ENCODE measurements around the gene CRHR1.

Gene CRHR1

GRCh38 chr17:45848868-45849535 is 64.9 kb downstream of the CRHR1 start:
- H3K27me3 ChIP-seq (ENCODE audit: control insufficient read depth in 1 of 2, insufficient read depth in 2 of 2, low read length in 2 of 2): peaks cover 0 to 13% of the 10 kb centered on the region in 2 donors
- H3K36me3 ChIP-seq (ENCODE audit: control insufficient read depth in 1 of 2, insufficient read depth in 2 of 2, low read length in 2 of 2): no peaks in the 10 kb centered on the region
- H3K27ac ChIP-seq (ENCODE audit: low read depth, low read length): no peak overlapping the region
- H3K4me1 ChIP-seq (ENCODE audit: control insufficient read depth in 1 of 2, insufficient read depth in 2 of 2, low read length in 2 of 2): no peaks in the 10 kb centered on the region
- H3K4me3 ChIP-seq (ENCODE audit: low read depth in 1 of 2, low read length in 2 of 2): no peak overlapping the region
- no peaks in the 10 kb centered on the region for H3K9me3 ChIP-seq (ENCODE audit: control insufficient read depth in 1 of 2, low read length in 2 of 2)
- no peak overlapping the region for H3K9ac ChIP-seq (ENCODE audit: low read depth in 1 of 2, low read length in 2 of 2)

DNA sequence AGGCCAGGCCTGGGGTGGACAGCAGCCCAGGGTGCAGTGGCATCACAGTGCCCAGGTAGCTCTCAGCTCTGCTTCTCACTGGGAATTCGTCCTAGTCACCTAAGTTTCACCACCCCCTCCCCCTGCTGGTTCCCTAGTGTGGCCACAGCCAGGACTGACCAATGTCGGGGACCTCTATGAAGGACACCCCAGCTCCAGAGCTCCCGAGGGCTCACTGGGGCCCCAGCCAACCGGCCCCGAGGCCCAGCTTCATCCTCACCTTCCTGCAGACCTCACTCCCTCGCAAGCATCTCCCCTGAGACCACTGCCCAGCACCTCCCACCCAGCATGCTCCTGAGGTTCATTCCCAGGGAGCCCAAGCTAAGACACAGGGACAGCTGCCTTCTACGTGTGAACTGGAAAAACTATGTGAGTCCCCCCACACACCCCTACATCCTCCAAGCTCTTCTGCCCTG is 65.4 kb downstream of the CRHR1 start:
- Histone ChIP-seq H3K27ac (ENCODE audit: low read depth, low read length) (no peak overlapping the region), H3K27me3 (ENCODE audit: control insufficient read depth in 1 of 2, insufficient read depth in 2 of 2, low read length in 2 of 2) (peaks cover 0 to 13% of the 10 kb centered on the region in 2 donors), H3K4me1 (ENCODE audit: control insufficient read depth in 1 of 2, insufficient read depth in 2 of 2, low read length in 2 of 2) (no peaks in the 10 kb centered on the region), H3K4me3 (ENCODE audit: low read depth in 1 of 2, low read length in 2 of 2) (no peak overlapping the region), H3K36me3 (ENCODE audit: control insufficient read depth in 1 of 2, insufficient read depth in 2 of 2, low read length in 2 of 2) (no peaks in the 10 kb centered on the region), H3K9ac (ENCODE audit: low read depth in 1 of 2, low read length in 2 of 2) (no peak overlapping the region), H3K9me3 (ENCODE audit: control insufficient read depth in 1 of 2, low read length in 2 of 2) (no peaks in the 10 kb centered on the region)

DNA sequence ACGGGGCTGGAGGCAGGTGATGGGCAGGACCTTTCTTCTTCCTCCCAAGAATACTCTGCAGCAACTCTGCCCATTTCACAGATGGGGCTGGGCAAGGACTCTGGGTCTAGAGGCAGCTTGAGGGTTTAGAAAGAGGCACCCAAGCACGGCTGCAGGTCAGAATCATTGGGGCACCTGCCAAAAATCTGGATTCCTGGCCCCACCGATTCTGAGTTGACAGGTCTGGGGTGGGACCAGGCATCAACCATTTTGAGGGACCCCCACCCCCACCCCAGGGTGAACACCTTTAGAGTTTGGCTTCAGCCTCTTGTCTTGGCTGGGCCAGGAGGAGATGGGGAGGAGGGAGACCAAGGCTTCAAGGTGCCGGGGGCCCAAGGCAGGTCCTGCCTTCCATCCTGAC is 65.9 kb downstream of the CRHR1 start:
- no peak overlapping the region for H3K9ac ChIP-seq (ENCODE audit: low read depth in 1 of 2, low read length in 2 of 2)
- no peaks in the 10 kb centered on the region for H3K4me1 ChIP-seq (ENCODE audit: control insufficient read depth in 1 of 2, insufficient read depth in 2 of 2, low read length in 2 of 2)
- H3K4me3 ChIP-seq (ENCODE audit: low read depth in 1 of 2, low read length in 2 of 2): no peak overlapping the region
- H3K9me3 ChIP-seq (ENCODE audit: control insufficient read depth in 1 of 2, low read length in 2 of 2): no peaks in the 10 kb centered on the region
- no peak overlapping the region for H3K27ac ChIP-seq (ENCODE audit: low read depth, low read length)
- H3K36me3 ChIP-seq (ENCODE audit: control insufficient read depth in 1 of 2, insufficient read depth in 2 of 2, low read length in 2 of 2): no peaks in the 10 kb centered on the region
- peaks cover 0 to 13% of the 10 kb centered on the region in 2 donors for H3K27me3 ChIP-seq (ENCODE audit: control insufficient read depth in 1 of 2, insufficient read depth in 2 of 2, low read length in 2 of 2)

DNA sequence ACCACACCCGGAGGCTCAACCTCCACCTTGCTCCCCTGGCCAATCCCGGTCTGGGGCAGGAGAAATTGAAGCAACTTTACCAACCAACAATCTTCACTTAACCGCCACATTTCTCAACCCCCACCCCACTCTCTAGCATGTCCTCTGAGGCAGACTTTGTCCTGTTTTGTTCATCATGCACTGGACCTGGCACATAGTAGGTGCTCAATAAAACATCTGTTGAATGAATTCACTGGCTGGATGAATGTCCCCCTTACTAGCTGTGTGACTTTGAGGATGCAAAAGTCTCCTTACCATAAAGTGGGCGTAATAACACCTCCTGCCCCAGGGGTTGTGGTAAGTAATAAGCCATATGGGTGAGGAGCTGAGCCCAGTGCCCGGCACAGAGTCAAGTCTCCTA is 66.3 kb downstream of the CRHR1 start:
- no peak overlapping the region for H3K4me3 ChIP-seq (ENCODE audit: low read depth in 1 of 2, low read length in 2 of 2)
- peaks cover 0 to 13% of the 10 kb centered on the region in 2 donors for H3K27me3 ChIP-seq (ENCODE audit: control insufficient read depth in 1 of 2, insufficient read depth in 2 of 2, low read length in 2 of 2)
- no peak overlapping the region for H3K27ac ChIP-seq (ENCODE audit: low read depth, low read length)
- no peak overlapping the region for H3K9ac ChIP-seq (ENCODE audit: low read depth in 1 of 2, low read length in 2 of 2)
- H3K36me3 ChIP-seq (ENCODE audit: control insufficient read depth in 1 of 2, insufficient read depth in 2 of 2, low read length in 2 of 2): no peaks in the 10 kb centered on the region
- H3K9me3 ChIP-seq (ENCODE audit: control insufficient read depth in 1 of 2, low read length in 2 of 2): no peaks in the 10 kb centered on the region
- no peaks in the 10 kb centered on the region for H3K4me1 ChIP-seq (ENCODE audit: control insufficient read depth in 1 of 2, insufficient read depth in 2 of 2, low read length in 2 of 2)

DNA sequence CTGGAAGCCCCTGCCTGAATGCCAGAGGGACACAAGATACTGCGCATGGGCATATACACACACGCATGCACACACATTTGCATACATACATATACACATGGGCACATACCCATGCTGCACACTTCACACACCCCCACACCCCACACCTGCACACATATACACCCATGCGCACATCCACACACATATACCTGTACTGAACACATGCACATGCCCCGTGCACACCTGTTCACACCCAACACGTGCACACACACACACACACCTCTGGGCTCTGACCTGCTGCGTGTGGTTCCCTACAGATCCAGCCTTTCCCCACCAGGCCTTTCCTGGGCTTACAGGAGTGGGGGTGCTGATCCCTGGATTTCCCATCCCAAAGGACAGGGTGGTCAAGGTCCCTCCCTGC is 66.9 kb downstream of the CRHR1 start:
- H3K4me3 ChIP-seq (ENCODE audit: low read depth in 1 of 2, low read length in 2 of 2): no peak overlapping the region
- H3K4me1 ChIP-seq (ENCODE audit: control insufficient read depth in 1 of 2, insufficient read depth in 2 of 2, low read length in 2 of 2): no peaks in the 10 kb centered on the region
- peaks cover 0 to 13% of the 10 kb centered on the region in 2 donors for H3K27me3 ChIP-seq (ENCODE audit: control insufficient read depth in 1 of 2, insufficient read depth in 2 of 2, low read length in 2 of 2)
- no peak overlapping the region for H3K27ac ChIP-seq (ENCODE audit: low read depth, low read length)
- no peaks in the 10 kb centered on the region for H3K36me3 ChIP-seq (ENCODE audit: control insufficient read depth in 1 of 2, insufficient read depth in 2 of 2, low read length in 2 of 2)
- no peak overlapping the region for H3K9ac ChIP-seq (ENCODE audit: low read depth in 1 of 2, low read length in 2 of 2)
- no peaks in the 10 kb centered on the region for H3K9me3 ChIP-seq (ENCODE audit: control insufficient read depth in 1 of 2, low read length in 2 of 2)

GRCh38 chr17:45851464-45851863 is 67.3 kb downstream of the CRHR1 start:
- no peak overlapping the region for H3K4me3 ChIP-seq (ENCODE audit: low read depth in 1 of 2, low read length in 2 of 2)
- peaks cover 0 to 13% of the 10 kb centered on the region in 2 donors for H3K27me3 ChIP-seq (ENCODE audit: control insufficient read depth in 1 of 2, insufficient read depth in 2 of 2, low read length in 2 of 2)
- H3K27ac ChIP-seq (ENCODE audit: low read depth, low read length): no peak overlapping the region
- no peaks in the 10 kb centered on the region for H3K4me1 ChIP-seq (ENCODE audit: control insufficient read depth in 1 of 2, insufficient read depth in 2 of 2, low read length in 2 of 2)
- H3K36me3 ChIP-seq (ENCODE audit: control insufficient read depth in 1 of 2, insufficient read depth in 2 of 2, low read length in 2 of 2): no peaks in the 10 kb centered on the region
- no peaks in the 10 kb centered on the region for H3K9me3 ChIP-seq (ENCODE audit: control insufficient read depth in 1 of 2, low read length in 2 of 2)
- no peak overlapping the region for H3K9ac ChIP-seq (ENCODE audit: low read depth in 1 of 2, low read length in 2 of 2)

DNA sequence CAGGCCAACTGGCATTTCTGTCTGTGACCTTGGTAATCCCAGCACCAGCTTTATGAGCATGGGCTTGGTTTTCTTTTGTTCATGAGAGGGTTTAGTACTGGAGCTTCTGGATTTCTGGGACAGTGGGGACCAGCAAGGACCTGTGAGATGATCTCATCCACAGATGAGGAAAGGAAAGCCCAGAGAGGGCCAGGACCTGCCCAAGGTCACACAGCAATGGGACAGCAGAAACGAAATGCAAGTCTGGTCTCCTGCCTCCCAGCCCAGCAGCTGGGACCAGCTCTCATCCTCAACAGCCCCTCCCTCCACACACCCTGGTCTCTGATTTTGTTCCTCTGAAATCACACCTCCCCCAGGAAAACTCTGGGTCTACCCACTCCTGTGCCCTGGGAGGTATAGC is 67.8 kb downstream of the CRHR1 start:
- Histone ChIP-seq H3K27ac (ENCODE audit: low read depth, low read length) (no peak overlapping the region), H3K36me3 (ENCODE audit: control insufficient read depth in 1 of 2, insufficient read depth in 2 of 2, low read length in 2 of 2) (no peaks in the 10 kb centered on the region), H3K27me3 (ENCODE audit: control insufficient read depth in 1 of 2, insufficient read depth in 2 of 2, low read length in 2 of 2) (peaks cover 0 to 13% of the 10 kb centered on the region in 2 donors), H3K9ac (ENCODE audit: low read depth in 1 of 2, low read length in 2 of 2) (no peak overlapping the region), H3K4me1 (ENCODE audit: control insufficient read depth in 1 of 2, insufficient read depth in 2 of 2, low read length in 2 of 2) (no peaks in the 10 kb centered on the region), H3K4me3 (ENCODE audit: low read depth in 1 of 2, low read length in 2 of 2) (no peak overlapping the region), H3K9me3 (ENCODE audit: control insufficient read depth in 1 of 2, low read length in 2 of 2) (no peaks in the 10 kb centered on the region)

DNA sequence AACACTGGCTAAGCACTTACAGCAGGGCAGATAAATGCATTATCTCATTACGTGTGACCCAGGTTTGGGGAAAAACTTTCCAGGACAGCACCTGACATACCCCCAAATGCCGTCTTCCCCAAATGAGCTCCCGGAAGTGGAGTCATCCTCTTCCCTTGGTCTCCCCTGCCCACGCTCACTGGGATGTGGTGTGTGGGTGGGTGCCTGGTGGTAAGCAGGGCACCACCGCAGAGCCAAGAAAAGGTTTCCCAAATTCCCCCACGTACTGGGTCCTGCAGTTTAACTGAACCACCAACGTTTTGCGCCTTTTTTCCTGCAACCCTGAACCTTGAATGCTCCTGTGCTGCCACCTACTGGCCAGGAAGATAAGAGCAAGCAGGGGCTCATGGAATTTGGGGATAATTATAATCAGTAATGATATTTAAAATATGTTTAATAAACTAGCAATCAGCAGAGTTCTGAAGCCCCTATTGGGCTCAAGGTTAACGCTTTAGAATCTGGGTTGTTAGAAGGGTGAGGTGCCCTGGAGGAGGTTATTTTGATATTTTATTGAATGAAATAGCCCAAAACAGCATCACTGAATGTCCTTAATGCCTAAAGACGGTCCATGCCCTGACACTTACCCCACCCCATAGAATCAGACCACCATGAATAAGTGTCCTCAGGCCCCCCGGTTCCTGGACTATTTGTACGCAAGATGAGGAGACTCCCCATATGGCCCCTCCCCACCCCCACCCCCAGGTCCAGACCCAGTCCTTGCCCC is 68.6 kb downstream of the CRHR1 start:
- Histone ChIP-seq H3K9ac (ENCODE audit: low read depth in 1 of 2, low read length in 2 of 2) (no peak overlapping the region), H3K27ac (ENCODE audit: low read depth, low read length) (no peak overlapping the region), H3K27me3 (ENCODE audit: control insufficient read depth in 1 of 2, insufficient read depth in 2 of 2, low read length in 2 of 2) (peaks cover 0 to 13% of the 10 kb centered on the region in 2 donors), H3K9me3 (ENCODE audit: control insufficient read depth in 1 of 2, low read length in 2 of 2) (no peaks in the 10 kb centered on the region), H3K4me3 (ENCODE audit: low read depth in 1 of 2, low read length in 2 of 2) (no peak overlapping the region), H3K4me1 (ENCODE audit: control insufficient read depth in 1 of 2, insufficient read depth in 2 of 2, low read length in 2 of 2) (no peaks in the 10 kb centered on the region), H3K36me3 (ENCODE audit: control insufficient read depth in 1 of 2, insufficient read depth in 2 of 2, low read length in 2 of 2) (no peaks in the 10 kb centered on the region)

GRCh38 chr17:45854209-45854608 is 70.1 kb downstream of the CRHR1 start:
- H3K27me3 ChIP-seq (ENCODE audit: control insufficient read depth in 1 of 2, insufficient read depth in 2 of 2, low read length in 2 of 2): peaks cover 0 to 13% of the 10 kb centered on the region in 2 donors

GRCh38 chr17:45855691-45856336 is 71.7 kb downstream of the CRHR1 start:
- Histone ChIP-seq H3K4me1 (ENCODE audit: control insufficient read depth in 1 of 2, insufficient read depth in 2 of 2, low read length in 2 of 2) (no peaks in the 10 kb centered on the region), H3K9ac (ENCODE audit: low read depth in 1 of 2, low read length in 2 of 2) (no peak overlapping the region), H3K9me3 (ENCODE audit: control insufficient read depth in 1 of 2, low read length in 2 of 2) (no peaks in the 10 kb centered on the region), H3K36me3 (ENCODE audit: control insufficient read depth in 1 of 2, insufficient read depth in 2 of 2, low read length in 2 of 2) (no peaks in the 10 kb centered on the region), H3K27me3 (ENCODE audit: control insufficient read depth in 1 of 2, insufficient read depth in 2 of 2, low read length in 2 of 2) (peaks cover 0 to 13% of the 10 kb centered on the region in 2 donors), H3K4me3 (ENCODE audit: low read depth in 1 of 2, low read length in 2 of 2) (no peak overlapping the region), H3K27ac (ENCODE audit: low read depth, low read length) (no peak overlapping the region)

More at GRCh38 chr17:45854209-45854608, 70.1 kb downstream of the CRHR1 start:
- no peak overlapping the region for H3K27ac ChIP-seq (ENCODE audit: low read depth, low read length)
- no peak overlapping the region for H3K9ac ChIP-seq (ENCODE audit: low read depth in 1 of 2, low read length in 2 of 2)
- H3K36me3 ChIP-seq (ENCODE audit: control insufficient read depth in 1 of 2, insufficient read depth in 2 of 2, low read length in 2 of 2): no peaks in the 10 kb centered on the region
- H3K4me1 ChIP-seq (ENCODE audit: control insufficient read depth in 1 of 2, insufficient read depth in 2 of 2, low read length in 2 of 2): no peaks in the 10 kb centered on the region
- no peak overlapping the region for H3K4me3 ChIP-seq (ENCODE audit: low read depth in 1 of 2, low read length in 2 of 2)
- H3K9me3 ChIP-seq (ENCODE audit: control insufficient read depth in 1 of 2, low read length in 2 of 2): no peaks in the 10 kb centered on the region

Measured in duodenal mucosa (tissue), 2 donors.